Fibroblast of pulmonary artery (primary cell): ENCODE measurements around the gene KLHL8.
"Not testable (repeated sequence)": the region's sequence is repeated elsewhere in the genome, so short reads cannot be mapped to it uniquely, and the experiment has no call there.

ENCODE experiments used
- DNase-seq: peaks from one replicate; pipeline ENCODE4 v3.0.0-alpha.2; 2010; ENCODE audit warnings: low read depth
- H3K4me3 ChIP-seq: replicated peaks from 2 replicates; pipeline ENCODE4 v1.5.1; 2011; ENCODE audit warnings: low read depth, mild to moderate bottlenecking, control low read depth, low read length, moderate library complexity
- CTCF ChIP-seq: IDR thresholded peaks from 2 replicates; pipeline ENCODE4 v1.5.1; 2011; ENCODE audit warnings: mild to moderate bottlenecking, control low read depth, low read length, inconsistent platforms; ENCODE audit errors: missing control alignments

The KLHL8 gene

GRCh38 chr4:87153078-87153870 is 67.1 kb downstream of the KLHL8 start:
- no peak for DNase-seq
- H3K4me3 ChIP-seq: no peak overlapping the region
- TF ChIP-seq CTCF: no peak

GRCh38 chr4:87152310-87153041 is 67.9 kb downstream of the KLHL8 start:
- no peak for DNase-seq

GRCh38 chr4:87151730-87152129 is 68.7 kb downstream of the KLHL8 start:
- DNase-seq: no peak
- no peak overlapping the region for H3K4me3 ChIP-seq
- no peak for TF ChIP-seq CTCF

More at GRCh38 chr4:87152310-87153041, 67.9 kb downstream of the KLHL8 start:
- TF ChIP-seq CTCF: no peak
- no peak overlapping the region for H3K4me3 ChIP-seq

- peak; percentile 90 for TF ChIP-seq CTCF
- DNase-seq: peak; percentile 87
- no peak overlapping the region for H3K4me3 ChIP-seq
Observed at GRCh38 chr4:87150498-87151261, 69.7 kb downstream of the KLHL8 start.

GRCh38 chr4:87147116-87147515 is 73.3 kb downstream of the KLHL8 start:
- no peak for TF ChIP-seq CTCF
- H3K4me3 ChIP-seq: no peak overlapping the region
- DNase-seq: no peak

GRCh38 chr4:87145934-87146333 is 74.5 kb downstream of the KLHL8 start:
- DNase-seq, H3K4me3 ChIP-seq: not testable (repeated sequence)

- no peak for DNase-seq
- no peak for TF ChIP-seq CTCF
- no peak overlapping the region for H3K4me3 ChIP-seq
Observed at GRCh38 chr4:87144356-87144755, 76.1 kb downstream of the KLHL8 start.
